ENCODE measurements around the gene TEC.
"Not testable (repeated sequence)": the region's sequence is repeated elsewhere in the genome, so short reads cannot be mapped to it uniquely, and the experiment has no call there.

TEC gene

DNA sequence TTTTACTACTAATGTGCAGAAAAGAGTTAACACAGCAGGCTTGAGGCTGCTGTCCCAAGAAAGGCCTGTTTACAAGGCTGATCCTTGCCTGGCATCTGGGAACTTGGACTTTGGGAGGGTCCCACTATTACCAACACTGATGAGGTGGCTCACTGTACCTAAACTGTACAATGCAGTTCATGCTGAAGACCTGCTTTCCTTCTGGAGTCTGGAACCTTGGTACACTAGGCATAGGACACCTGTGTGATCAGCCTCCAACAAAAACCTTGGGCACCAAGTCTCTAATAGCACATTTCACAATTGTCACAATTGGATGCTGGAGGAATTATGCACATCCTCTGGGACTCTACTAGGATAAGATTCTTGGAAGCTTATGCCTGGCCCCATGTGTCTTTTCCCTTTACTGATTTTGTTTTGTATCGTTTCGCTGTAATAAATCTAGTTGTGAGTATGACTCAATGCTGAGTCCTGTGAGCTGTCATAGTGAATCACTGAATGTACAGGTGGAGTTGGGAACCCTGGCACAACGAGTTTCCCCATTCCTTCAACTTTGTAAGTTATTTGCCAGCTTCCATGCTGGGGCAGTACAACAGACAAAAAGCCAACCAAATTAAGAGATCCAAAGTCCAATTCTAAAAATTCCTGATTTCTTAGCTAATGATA, 45.9 kb downstream of the TEC start:
- Histone ChIP-seq H3K9me3 (ENCODE audit: control insufficient read depth in 2 of 2, low read length in 2 of 2) (no peaks in the 10 kb centered on the region), H3K9ac (ENCODE audit: low read length in 2 of 2) (no peak overlapping the region)

DNA sequence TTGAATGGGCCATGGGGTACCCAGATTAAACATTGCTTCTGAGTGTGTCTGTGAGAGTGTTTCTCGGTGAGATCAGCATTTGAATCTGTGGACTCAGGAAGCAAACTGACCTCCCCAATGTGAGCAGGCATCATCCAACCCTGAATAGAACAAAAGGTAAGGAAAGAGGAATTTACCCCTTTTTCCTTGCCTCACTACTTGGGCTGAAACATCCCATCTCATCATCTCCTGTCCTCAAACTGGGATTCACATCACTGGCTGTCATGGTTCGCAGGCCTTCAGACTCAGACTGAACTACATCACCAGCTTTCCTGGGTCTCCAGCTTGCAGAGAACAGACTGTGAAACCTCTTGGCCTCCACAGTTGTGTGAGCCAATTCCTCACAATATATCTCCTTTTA, 47.1 kb downstream of the TEC start:
- Histone ChIP-seq H3K27ac (ENCODE audit: low read length) (no peak overlapping the region), H3K4me1 (ENCODE audit: control insufficient read depth, insufficient read depth, low read length) (no peaks in the 10 kb centered on the region), H3K4me3 (ENCODE audit: low read length in 2 of 2) (no peak overlapping the region), H3K9me3 (ENCODE audit: control insufficient read depth in 2 of 2, low read length in 2 of 2) (no peaks in the 10 kb centered on the region), H3K36me3 (ENCODE audit: control insufficient read depth in 2 of 2, insufficient read depth in 2 of 2, low read length in 2 of 2) (no peaks in the 10 kb centered on the region), H3K27me3 (ENCODE audit: control insufficient read depth in 1 of 2, insufficient read depth in 2 of 2, low read length in 2 of 2) (no peaks in the 10 kb centered on the region), H3K9ac (ENCODE audit: low read length in 2 of 2) (no peak overlapping the region)

More for the DNA sequence above, 45.9 kb downstream of the TEC start:
- H3K27me3 ChIP-seq (ENCODE audit: control insufficient read depth in 1 of 2, insufficient read depth in 2 of 2, low read length in 2 of 2) = no peaks in the 10 kb centered on the region
- H3K4me3 ChIP-seq (ENCODE audit: low read length in 2 of 2) = no peak overlapping the region
- H3K27ac ChIP-seq (ENCODE audit: low read length) = no peak overlapping the region
- H3K36me3 ChIP-seq (ENCODE audit: control insufficient read depth in 2 of 2, insufficient read depth in 2 of 2, low read length in 2 of 2) = no peaks in the 10 kb centered on the region
- no peaks in the 10 kb centered on the region for H3K4me1 ChIP-seq (ENCODE audit: control insufficient read depth, insufficient read depth, low read length)

DNA sequence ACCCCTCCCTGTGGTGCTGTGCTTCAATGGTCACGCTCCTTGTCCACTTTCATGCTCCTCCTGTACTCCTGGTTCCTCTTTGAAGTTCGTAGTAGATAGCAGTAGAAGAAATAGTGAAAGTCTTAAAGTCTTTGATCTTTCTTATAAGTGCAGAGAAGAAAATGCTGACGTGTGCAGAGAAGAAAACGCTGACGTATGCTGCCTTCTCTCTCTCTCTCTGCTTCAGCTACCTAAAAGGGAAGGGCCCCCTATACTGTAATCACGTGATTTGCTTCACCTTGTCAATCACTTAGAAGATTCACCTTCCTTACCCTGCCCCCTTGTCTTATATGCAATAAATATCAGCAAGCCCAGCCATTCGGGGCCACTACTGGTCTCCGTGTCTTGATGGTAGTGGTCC, 50.2 kb downstream of the TEC start:
- not testable (repeated sequence) for H3K9me3 ChIP-seq (ENCODE audit: control insufficient read depth in 2 of 2, low read length in 2 of 2); H3K4me3 ChIP-seq (ENCODE audit: low read length in 2 of 2); H3K27ac ChIP-seq (ENCODE audit: low read length); H3K27me3 ChIP-seq (ENCODE audit: control insufficient read depth in 1 of 2, insufficient read depth in 2 of 2, low read length in 2 of 2); H3K36me3 ChIP-seq (ENCODE audit: control insufficient read depth in 2 of 2, insufficient read depth in 2 of 2, low read length in 2 of 2); H3K4me1 ChIP-seq (ENCODE audit: control insufficient read depth, insufficient read depth, low read length); H3K9ac ChIP-seq (ENCODE audit: low read length in 2 of 2)

DNA sequence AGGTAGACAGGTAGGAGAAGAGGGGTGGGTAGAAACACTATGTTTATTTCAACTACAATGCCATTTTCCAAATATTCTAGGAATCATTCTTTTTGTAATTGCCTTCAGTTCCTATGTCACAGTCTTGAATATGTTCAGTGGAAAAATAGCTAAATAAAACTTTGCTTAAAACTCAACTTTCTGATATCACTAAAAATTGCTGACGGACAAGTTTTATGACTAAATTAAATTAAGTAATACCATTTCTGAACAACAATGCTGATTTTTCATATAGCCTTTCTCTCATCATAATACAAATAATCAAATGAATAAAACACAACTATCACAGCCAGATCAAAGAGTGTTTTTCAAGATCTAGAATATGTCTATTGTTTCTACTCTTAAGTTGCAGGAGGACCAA, 53.1 kb downstream of the TEC start:
- Histone ChIP-seq H3K4me3 (ENCODE audit: low read length in 2 of 2) (no peak overlapping the region), H3K27me3 (ENCODE audit: control insufficient read depth in 1 of 2, insufficient read depth in 2 of 2, low read length in 2 of 2) (no peaks in the 10 kb centered on the region), H3K27ac (ENCODE audit: low read length) (no peak overlapping the region), H3K9me3 (ENCODE audit: control insufficient read depth in 2 of 2, low read length in 2 of 2) (no peaks in the 10 kb centered on the region), H3K4me1 (ENCODE audit: control insufficient read depth, insufficient read depth, low read length) (no peaks in the 10 kb centered on the region), H3K9ac (ENCODE audit: low read length in 2 of 2) (no peak overlapping the region), H3K36me3 (ENCODE audit: control insufficient read depth in 2 of 2, insufficient read depth in 2 of 2, low read length in 2 of 2) (no peaks in the 10 kb centered on the region)

DNA sequence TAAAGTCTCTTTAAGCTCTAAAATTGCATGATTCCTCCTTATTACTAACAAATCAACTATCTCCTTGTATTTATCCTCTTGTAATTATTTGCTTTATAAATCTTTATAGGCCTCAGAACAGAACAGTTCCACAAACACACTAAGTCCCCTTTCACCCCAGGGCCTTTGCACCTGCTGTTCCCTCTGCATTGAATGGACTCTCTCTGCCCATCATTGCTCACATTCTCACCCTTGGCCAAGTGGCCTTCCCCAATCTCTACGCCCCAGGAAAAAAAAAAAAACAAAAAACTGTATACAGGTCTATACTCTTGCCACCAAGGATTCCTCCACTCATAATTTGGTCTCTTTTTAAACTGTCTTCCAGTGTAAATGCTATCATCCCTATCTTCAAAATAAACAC, 53.7 kb downstream of the TEC start:
- Histone ChIP-seq H3K36me3 (ENCODE audit: control insufficient read depth in 2 of 2, insufficient read depth in 2 of 2, low read length in 2 of 2) (no peaks in the 10 kb centered on the region), H3K27me3 (ENCODE audit: control insufficient read depth in 1 of 2, insufficient read depth in 2 of 2, low read length in 2 of 2) (no peaks in the 10 kb centered on the region), H3K4me1 (ENCODE audit: control insufficient read depth, insufficient read depth, low read length) (no peaks in the 10 kb centered on the region), H3K27ac (ENCODE audit: low read length) (no peak overlapping the region), H3K4me3 (ENCODE audit: low read length in 2 of 2) (no peak overlapping the region), H3K9me3 (ENCODE audit: control insufficient read depth in 2 of 2, low read length in 2 of 2) (no peaks in the 10 kb centered on the region), H3K9ac (ENCODE audit: low read length in 2 of 2) (no peak overlapping the region)

DNA sequence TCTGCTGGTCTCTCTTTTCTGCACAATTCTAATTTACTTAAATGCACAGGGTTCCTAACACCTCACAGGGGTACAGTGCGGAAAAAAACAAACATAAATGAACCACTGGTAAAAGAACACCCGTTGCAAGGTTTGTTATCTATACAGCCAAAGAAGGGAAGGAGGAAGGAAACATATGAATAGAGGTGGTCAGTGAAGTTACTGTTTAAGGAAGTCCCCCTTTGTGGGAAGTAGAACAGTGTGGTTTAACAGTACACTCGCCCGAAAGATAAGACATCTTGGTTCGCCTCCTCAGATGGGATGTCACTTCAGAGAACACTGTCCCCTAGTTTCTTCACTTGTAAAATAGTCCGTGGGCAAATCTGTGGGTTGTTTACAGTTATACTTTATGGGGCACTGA, 57.5 kb downstream of the TEC start:
- Histone ChIP-seq H3K4me3 (ENCODE audit: low read length in 2 of 2) (no peak overlapping the region), H3K4me1 (ENCODE audit: control insufficient read depth, insufficient read depth, low read length) (no peaks in the 10 kb centered on the region), H3K9me3 (ENCODE audit: control insufficient read depth in 2 of 2, low read length in 2 of 2) (no peaks in the 10 kb centered on the region), H3K27ac (ENCODE audit: low read length) (no peak overlapping the region), H3K36me3 (ENCODE audit: control insufficient read depth in 2 of 2, insufficient read depth in 2 of 2, low read length in 2 of 2) (no peaks in the 10 kb centered on the region), H3K27me3 (ENCODE audit: control insufficient read depth in 1 of 2, insufficient read depth in 2 of 2, low read length in 2 of 2) (no peaks in the 10 kb centered on the region), H3K9ac (ENCODE audit: low read length in 2 of 2) (no peak overlapping the region)

DNA sequence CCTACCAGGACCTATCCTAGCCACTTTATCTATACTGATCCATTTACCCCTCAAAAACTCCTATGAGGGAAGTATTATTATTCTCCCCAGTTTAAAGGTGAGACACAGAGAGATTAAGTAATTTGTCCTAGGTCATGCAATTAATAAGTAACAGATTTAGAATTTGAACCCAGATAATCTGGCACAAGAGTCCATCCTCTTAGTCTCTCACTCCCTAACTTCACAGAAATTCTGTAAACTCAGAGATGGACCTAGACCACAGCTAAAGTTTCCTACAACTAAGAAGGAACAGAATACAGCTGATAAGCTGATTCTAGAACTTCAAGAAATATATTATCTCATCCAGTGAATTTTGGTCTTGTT, 58.7 kb downstream of the TEC start:
- H3K4me3 ChIP-seq (ENCODE audit: low read length in 2 of 2) = no peak overlapping the region
- H3K27me3 ChIP-seq (ENCODE audit: control insufficient read depth in 1 of 2, insufficient read depth in 2 of 2, low read length in 2 of 2) = no peaks in the 10 kb centered on the region
- no peak overlapping the region for H3K27ac ChIP-seq (ENCODE audit: low read length)
- no peaks in the 10 kb centered on the region for H3K4me1 ChIP-seq (ENCODE audit: control insufficient read depth, insufficient read depth, low read length)
- no peak overlapping the region for H3K9ac ChIP-seq (ENCODE audit: low read length in 2 of 2)
- no peaks in the 10 kb centered on the region for H3K36me3 ChIP-seq (ENCODE audit: control insufficient read depth in 2 of 2, insufficient read depth in 2 of 2, low read length in 2 of 2)
- H3K9me3 ChIP-seq (ENCODE audit: control insufficient read depth in 2 of 2, low read length in 2 of 2) = no peaks in the 10 kb centered on the region

DNA sequence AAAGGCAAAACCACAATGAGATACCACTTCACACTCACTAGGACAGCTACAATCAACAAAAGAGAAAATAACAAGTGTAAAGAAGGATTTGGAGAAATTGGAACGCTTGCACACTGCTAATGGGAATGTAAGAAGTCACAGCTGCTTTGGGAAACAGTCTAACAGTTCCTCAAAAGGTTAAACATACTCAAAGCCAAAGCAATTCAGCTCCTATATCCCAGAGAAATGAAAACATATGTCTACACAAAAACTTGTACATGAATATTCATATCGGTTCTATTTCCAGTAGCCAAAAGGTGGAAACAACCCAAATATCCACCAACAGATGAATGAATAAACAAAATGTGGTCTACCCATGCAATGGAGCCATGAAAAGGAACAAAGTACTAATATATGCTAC, 64.0 kb downstream of the TEC start:
- no peak overlapping the region for H3K4me3 ChIP-seq (ENCODE audit: low read length in 2 of 2)
- H3K4me1 ChIP-seq (ENCODE audit: control insufficient read depth, insufficient read depth, low read length) = no peaks in the 10 kb centered on the region
- no peaks in the 10 kb centered on the region for H3K36me3 ChIP-seq (ENCODE audit: control insufficient read depth in 2 of 2, insufficient read depth in 2 of 2, low read length in 2 of 2)
- H3K27ac ChIP-seq (ENCODE audit: low read length) = no peak overlapping the region
- H3K9ac ChIP-seq (ENCODE audit: low read length in 2 of 2) = no peak overlapping the region
- no peaks in the 10 kb centered on the region for H3K27me3 ChIP-seq (ENCODE audit: control insufficient read depth in 1 of 2, insufficient read depth in 2 of 2, low read length in 2 of 2)
- no peaks in the 10 kb centered on the region for H3K9me3 ChIP-seq (ENCODE audit: control insufficient read depth in 2 of 2, low read length in 2 of 2)

DNA sequence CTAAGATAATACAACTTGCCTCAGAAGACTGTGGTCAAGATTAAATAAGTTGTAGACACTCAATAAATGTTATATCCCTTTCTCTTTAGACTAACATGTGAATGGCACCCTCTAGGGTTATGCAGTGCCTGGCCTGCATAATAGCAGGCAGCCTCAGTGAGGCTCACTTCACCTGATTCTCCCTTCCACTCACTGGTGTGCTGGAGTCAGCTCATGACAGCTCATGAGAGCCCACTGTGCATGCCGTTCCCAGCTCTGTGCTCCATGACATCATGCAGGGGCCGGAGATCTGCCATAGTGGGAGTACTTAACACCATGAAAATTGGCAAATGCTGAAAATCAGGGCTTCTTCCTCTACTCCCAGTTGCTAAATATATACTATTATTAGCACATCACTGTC, 64.5 kb downstream of the TEC start:
- Histone ChIP-seq H3K27me3 (ENCODE audit: control insufficient read depth in 1 of 2, insufficient read depth in 2 of 2, low read length in 2 of 2) (no peaks in the 10 kb centered on the region), H3K4me3 (ENCODE audit: low read length in 2 of 2) (no peak overlapping the region), H3K9me3 (ENCODE audit: control insufficient read depth in 2 of 2, low read length in 2 of 2) (no peaks in the 10 kb centered on the region), H3K36me3 (ENCODE audit: control insufficient read depth in 2 of 2, insufficient read depth in 2 of 2, low read length in 2 of 2) (no peaks in the 10 kb centered on the region), H3K4me1 (ENCODE audit: control insufficient read depth, insufficient read depth, low read length) (no peaks in the 10 kb centered on the region), H3K9ac (ENCODE audit: low read length in 2 of 2) (no peak overlapping the region), H3K27ac (ENCODE audit: low read length) (no peak overlapping the region)

DNA sequence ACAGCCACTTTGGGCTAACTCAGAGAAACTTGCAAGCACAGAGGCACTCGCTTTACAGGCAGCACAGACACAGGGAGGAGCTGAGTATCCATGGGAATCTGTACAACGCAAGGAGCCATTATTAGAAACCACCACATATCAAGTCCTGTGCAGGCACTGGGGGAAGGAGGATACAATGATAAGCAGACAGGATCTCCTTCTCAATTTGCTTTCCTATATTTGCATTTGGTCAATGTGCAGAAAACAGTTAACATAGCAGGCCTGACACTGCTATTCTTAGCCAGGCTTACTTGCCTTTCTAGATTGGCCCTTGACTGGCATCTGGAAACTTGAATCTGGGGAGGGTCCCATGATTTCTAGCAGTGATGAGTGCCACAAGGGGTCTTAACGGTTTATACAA, 65.8 kb downstream of the TEC start:
- Histone ChIP-seq H3K9ac (ENCODE audit: low read length in 2 of 2) (no peak overlapping the region), H3K27me3 (ENCODE audit: control insufficient read depth in 1 of 2, insufficient read depth in 2 of 2, low read length in 2 of 2) (no peaks in the 10 kb centered on the region), H3K9me3 (ENCODE audit: control insufficient read depth in 2 of 2, low read length in 2 of 2) (no peaks in the 10 kb centered on the region), H3K4me1 (ENCODE audit: control insufficient read depth, insufficient read depth, low read length) (no peaks in the 10 kb centered on the region), H3K27ac (ENCODE audit: low read length) (no peak overlapping the region), H3K4me3 (ENCODE audit: low read length in 2 of 2) (no peak overlapping the region), H3K36me3 (ENCODE audit: control insufficient read depth in 2 of 2, insufficient read depth in 2 of 2, low read length in 2 of 2) (no peaks in the 10 kb centered on the region)

DNA sequence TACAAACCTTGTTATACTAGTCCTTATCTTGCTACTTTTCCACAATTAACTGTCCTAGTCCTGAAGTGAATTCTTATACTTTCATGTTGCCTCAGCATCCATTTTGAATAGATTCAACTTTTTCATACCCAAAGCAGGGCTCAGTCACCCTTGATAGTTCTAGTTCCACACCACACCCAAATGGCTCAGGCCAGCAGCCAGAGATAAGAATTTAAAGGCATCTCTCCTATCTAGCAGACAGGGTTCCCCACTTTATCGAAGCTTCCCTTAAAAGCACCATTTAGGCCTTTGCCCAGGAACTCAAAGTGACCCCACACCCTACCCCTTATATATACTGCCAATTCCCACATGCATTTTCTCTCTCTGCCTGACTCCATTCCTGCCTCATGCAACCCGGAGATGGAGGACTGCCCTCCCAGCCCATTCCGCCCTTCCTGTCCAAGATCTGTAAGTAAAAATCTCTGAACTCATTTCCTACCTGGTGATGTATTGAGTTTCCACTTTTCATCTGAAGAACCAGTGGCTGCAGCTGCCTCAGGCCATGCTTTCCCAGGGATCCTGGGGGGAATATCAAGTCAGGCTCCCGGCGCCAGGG, 71.9 kb downstream of the TEC start:
- Histone ChIP-seq H3K4me3 (ENCODE audit: low read length in 2 of 2) (no peak overlapping the region), H3K9me3 (ENCODE audit: control insufficient read depth in 2 of 2, low read length in 2 of 2) (no peaks in the 10 kb centered on the region), H3K27me3 (ENCODE audit: control insufficient read depth in 1 of 2, insufficient read depth in 2 of 2, low read length in 2 of 2) (no peaks in the 10 kb centered on the region), H3K27ac (ENCODE audit: low read length) (no peak overlapping the region), H3K4me1 (ENCODE audit: control insufficient read depth, insufficient read depth, low read length) (no peaks in the 10 kb centered on the region), H3K36me3 (ENCODE audit: control insufficient read depth in 2 of 2, insufficient read depth in 2 of 2, low read length in 2 of 2) (no peaks in the 10 kb centered on the region), H3K9ac (ENCODE audit: low read length in 2 of 2) (no peak overlapping the region)

Measured in stomach smooth muscle (tissue), 2 donors.